Stimulated activated CD8-positive, alpha-beta memory T cell treated with anti-CD3 and anti-CD28 coated beads, Interleukin-12 subunit alpha, Interleukin-12 subunit beta, amount 100 ng/mL, for 4 hours (primary cell): ENCODE results near the gene CST1.

Source experiments
- DNase-seq: peaks from one replicate; pipeline ENCODE4 v3.0.0-alpha.2; 2020; ENCODE audit warnings: low read depth

The CST1 gene

GRCh38 chr20:23702021-23702420 lies 48.7 kb downstream of the CST1 start:
- no peak for DNase-seq

- no peak for DNase-seq
These were observed 49.8 kb downstream of the CST1 start for GRCh38 chr20:23700931-23701330.

DNA sequence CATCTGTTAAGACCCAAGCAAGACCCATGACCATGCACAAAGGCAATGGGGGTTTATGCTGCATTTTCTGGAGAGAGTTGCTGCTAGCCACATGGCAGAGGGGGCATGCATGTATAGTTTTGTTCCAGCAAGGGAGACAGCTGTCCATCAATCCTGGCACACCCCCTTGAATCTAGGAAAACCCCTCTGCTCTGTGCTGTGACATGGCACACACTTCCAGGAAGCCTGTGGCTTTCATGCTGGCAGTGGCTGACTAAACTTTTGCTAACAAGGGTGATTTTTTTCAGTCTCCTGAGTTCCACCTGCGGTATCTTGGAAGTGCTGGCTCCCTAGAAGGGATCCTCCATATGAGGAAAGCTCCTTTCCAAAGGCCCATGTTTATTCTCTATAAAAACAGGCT lies 52.8 kb downstream of the CST1 start:
- DNase-seq: no peak
